Activated CD4-positive, alpha-beta T cell treated with anti-CD3 and anti-CD28 coated beads, Interleukin-10, Interleukin-2, amounts not matched to agents 100 ng/mL and 50 ng/mL, durations not matched to agents 16 hours and 8 hours (primary cell): Measurements from ENCODE around the gene CCNF.

Experiments
- DNase-seq: peaks from one replicate; pipeline ENCODE4 v3.0.0-alpha.2; 2020

The CCNF gene

DNA sequence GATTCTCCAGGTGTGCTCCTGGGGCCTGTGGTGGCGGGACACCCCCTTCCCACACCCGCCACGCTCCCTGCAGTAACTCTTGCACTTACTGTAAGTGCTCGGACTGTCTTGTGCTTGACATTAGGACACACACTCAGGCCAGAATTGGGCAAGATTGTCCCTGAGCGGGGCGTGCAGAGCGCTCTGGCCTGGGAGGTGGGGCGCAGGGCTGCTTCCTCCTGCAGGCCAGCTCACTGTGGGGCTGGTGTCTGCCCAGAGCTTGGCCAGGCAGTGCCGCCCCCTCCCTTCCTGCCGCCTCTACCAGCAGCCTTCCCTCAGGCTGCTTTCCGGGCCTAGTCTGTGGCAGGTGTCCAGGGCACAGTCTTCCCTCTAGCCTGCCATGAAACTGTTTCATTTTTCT, 78.4 kb downstream of the CCNF start:
- DNase-seq = no peak
